Endothelial cell of umbilical vein (primary cell): ENCODE data around the gene CDC42BPB.

Source experiments
- CTCF ChIP-seq, 2 donors: IDR thresholded peaks; 1 replicate in 1 of 2; 2 replicates in 1 of 2; pipeline ENCODE4 v1.5.1; 2011; ENCODE audit warnings: low read length in 2 of 2, mild to moderate bottlenecking in 2 of 2, moderate library complexity in 2 of 2, control low read depth in 1 of 2, inconsistent platforms in 1 of 2, low read depth in 1 of 2; ENCODE audit not compliant: insufficient read depth in 1 of 2; ENCODE audit errors: extremely low read depth in 1 of 2
- EZH2 ChIP-seq: IDR thresholded peaks from 2 replicates; pipeline ENCODE4 v1.6.1; 2012; ENCODE audit warnings: borderline replicate concordance, low read depth, mild to moderate bottlenecking, moderate library complexity, low read length, inconsistent platforms; ENCODE audit not compliant: severe bottlenecking
- FOS ChIP-seq: IDR thresholded peaks from 2 replicates; pipeline ENCODE4 v1.6.1; 2011; ENCODE audit warnings: mild to moderate bottlenecking, low read length, moderate library complexity, borderline replicate concordance; ENCODE audit not compliant: insufficient read depth
- MYC ChIP-seq: IDR thresholded peaks from one replicate; pipeline ENCODE4 v1.6.1; 2011; ENCODE audit warnings: mild to moderate bottlenecking, low read depth, low read length

- TF ChIP-seq CTCF (IDR thresholded peaks at IDR 0.05; ENCODE audit: extremely low read depth in 1 of 2, insufficient read depth in 1 of 2, low read depth in 1 of 2, low read length in 2 of 2) (no peak), EZH2 (no peak), MYC (no peak), FOS (no peak)
Observed at GRCh38 chr14:102949801-102950451, 107.4 kb downstream of the CDC42BPB start.
